LNCAP (cell line): ENCODE measurements around the gene LPP.

ENCODE experiments used
- CTCF ChIP-seq: fragments of 450-650 bp; IDR thresholded peaks from 2 replicates; pipeline ENCODE4 v1.5.1; 2017; ENCODE audit warnings: mild to moderate bottlenecking

Gene LPP

GRCh38 chr3:188139466-188139865, 14.5 kb upstream of the LPP start:
- TF ChIP-seq CTCF: no peak

- TF ChIP-seq CTCF: no peak
These were observed 7.7 kb upstream of the LPP start for GRCh38 chr3:188146219-188146618.

GRCh38 chr3:188147782-188148181, 6.2 kb upstream of the LPP start:
- TF ChIP-seq CTCF: no peak

- no peak for TF ChIP-seq CTCF
These were observed 5.6 kb upstream of the LPP start for GRCh38 chr3:188148318-188148717.

GRCh38 chr3:188149587-188149986, 4.4 kb upstream of the LPP start:
- TF ChIP-seq CTCF: no peak

GRCh38 chr3:188150982-188151381, 3.0 kb upstream of the LPP start:
- no peak for TF ChIP-seq CTCF

GRCh38 chr3:188151438-188151837, 2.5 kb upstream of the LPP start:
- TF ChIP-seq CTCF: no peak

- TF ChIP-seq CTCF: no peak
These were observed 1.1 kb upstream of the LPP start for GRCh38 chr3:188152660-188153436.
